Loucy (cell line): ENCODE results near the gene RPN2.
A peak's percentile ranks its signal among the peaks of the same experiment; 100 is the strongest.

Experiments used
- H2AFZ ChIP-seq: fragments of 200-600 bp; sonication (generic); 2 replicates; pipeline ENCODE4 v1.6.0; 2016; ENCODE audit warnings: antibody characterized with exemption, mild to moderate bottlenecking, low read length, moderate library complexity
- H3F3A ChIP-seq: fragments of 200-600 bp; 2 replicates; pipeline ENCODE4 v1.6.0; 2016; ENCODE audit warnings: antibody characterized with exemption, low read depth, mild to moderate bottlenecking
- H3K27me3 ChIP-seq: fragments of 200-600 bp; sonication (generic); 2 replicates; pipeline ENCODE4 v1.6.1; 2014; ENCODE audit warnings: low read length, mild to moderate bottlenecking; ENCODE audit not compliant: insufficient read depth, poor library complexity, severe bottlenecking
- H3K36me3 ChIP-seq: fragments of 200-600 bp; sonication (generic); 2 replicates; pipeline ENCODE4 v1.6.1; 2016; ENCODE audit warnings: low read length; ENCODE audit not compliant: insufficient read depth
- H3K4me1 ChIP-seq: fragments of 200-600 bp; sonication (generic); 2 replicates; pipeline ENCODE4 v1.5.1; 2014; ENCODE audit warnings: low read length, mild to moderate bottlenecking; ENCODE audit not compliant: insufficient read depth, poor library complexity, severe bottlenecking
- H3K4me2 ChIP-seq: fragments of 200-600 bp; sonication (generic); 2 replicates; pipeline ENCODE4 v1.6.0; 2014; ENCODE audit warnings: antibody characterized with exemption, low read length, low read depth, mild to moderate bottlenecking; ENCODE audit not compliant: poor library complexity, severe bottlenecking
- H3K4me3 ChIP-seq: fragments of 200-600 bp; sonication (generic); 2 replicates; pipeline ENCODE4 v1.5.1; 2014; ENCODE audit warnings: low read length, mild to moderate bottlenecking, mixed read lengths; ENCODE audit not compliant: poor library complexity, severe bottlenecking
- H3K79me2 ChIP-seq: fragments of 200-600 bp; sonication (generic); 2 replicates; pipeline ENCODE4 v1.6.1; 2014; ENCODE audit warnings: low read length; ENCODE audit not compliant: insufficient read depth
- H3K9ac ChIP-seq: fragments of 200-600 bp; sonication (generic); 2 replicates; pipeline ENCODE4 v1.6.0; 2014; ENCODE audit warnings: mild to moderate bottlenecking, low read depth, low read length, moderate library complexity; ENCODE audit not compliant: poor library complexity, severe bottlenecking
- H3K9me2 ChIP-seq: fragments of 200-600 bp; sonication (generic); replicated peaks from 2 replicates; pipeline ENCODE4 v1.6.1; 2016; ENCODE audit warnings: low read depth, low read length, mixed read lengths
- H3K9me3 ChIP-seq: fragments of 200-600 bp; sonication (generic); 2 replicates; pipeline ENCODE4 v1.6.1; 2014; ENCODE audit warnings: mild to moderate bottlenecking, antibody characterized with exemption, low read length, low read depth; ENCODE audit not compliant: insufficient read depth
- H4K20me1 ChIP-seq: fragments of 200-600 bp; sonication (generic); 2 replicates; pipeline ENCODE4 v1.6.0; 2014; ENCODE audit warnings: antibody characterized with exemption, low read length, mild to moderate bottlenecking; ENCODE audit not compliant: insufficient read depth, poor library complexity, severe bottlenecking
- CTCF ChIP-seq: fragments of 200-600 bp; sonication (generic); conservative IDR thresholded peaks from 2 replicates; pipeline ENCODE4 v1.5.1; 2014; ENCODE audit warnings: mild to moderate bottlenecking, antibody characterized with exemption, low read length
- EZH2phosphoT487 ChIP-seq: fragments of 200-600 bp; IDR thresholded peaks from 2 replicates; pipeline ENCODE4 v1.6.1; 2018; ENCODE audit warnings: antibody characterized with exemption, mild to moderate bottlenecking, moderate library complexity, borderline replicate concordance

RPN2 gene

GRCh38 chr20:37188787-37189186, 9.7 kb downstream of the RPN2 start:
- peaks cover 65% of the 10 kb centered on the region for H4K20me1 ChIP-seq

DNA sequence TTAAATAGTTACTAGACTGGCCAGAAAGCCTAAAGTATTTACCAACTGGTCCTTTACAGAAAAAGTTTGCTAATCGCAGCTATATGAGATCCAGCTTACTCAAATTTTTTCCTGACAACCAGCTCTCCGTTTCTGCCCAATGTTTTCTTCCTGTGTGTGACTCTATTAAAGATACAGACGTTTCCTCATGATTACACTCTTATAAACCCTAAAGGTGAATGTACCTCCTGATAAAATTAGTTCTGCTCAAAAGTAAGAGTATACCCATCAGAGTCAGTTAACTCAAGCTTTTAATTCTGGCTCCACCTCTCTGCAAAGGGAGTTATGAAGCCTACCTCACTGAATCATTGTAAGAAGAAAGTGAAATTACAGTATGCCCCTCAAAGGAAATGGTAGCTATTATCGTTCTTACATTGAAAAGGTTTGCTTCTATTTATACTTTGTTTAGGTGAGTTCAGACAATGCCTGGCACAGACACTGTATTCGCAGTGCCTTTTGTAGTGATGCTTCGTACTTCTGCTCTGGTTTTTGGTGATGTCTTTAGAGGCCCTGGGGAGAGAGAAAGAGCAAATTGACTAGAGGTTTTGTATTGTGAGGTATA, 10.4 kb downstream of the RPN2 start:
- H3K4me3 ChIP-seq, result peak overlapping the region; percentile 19
- peaks cover 44% of the 10 kb centered on the region for H3K4me1 ChIP-seq
- no peaks in the 10 kb centered on the region for H3K9me2 ChIP-seq
- H3K36me3 ChIP-seq, result peaks cover 64% of the 10 kb centered on the region
- H4K20me1 ChIP-seq, result peaks cover 62% of the 10 kb centered on the region
- H3K9me3 ChIP-seq, result no peaks in the 10 kb centered on the region
- H3K9ac ChIP-seq, result peak overlapping the region; percentile 41
- H3K79me2 ChIP-seq, result peaks cover 89% of the 10 kb centered on the region
- peak overlapping the region; percentile 36 for H3K4me2 ChIP-seq
- TF ChIP-seq EZH2phosphoT487, result no peak
- TF ChIP-seq CTCF, result no peak
- peaks cover 5% of the 10 kb centered on the region; the same call in 1 of the 2 replicates for H3F3A ChIP-seq
- H3K27me3 ChIP-seq, result no peaks in the 10 kb centered on the region
- H2AFZ ChIP-seq, result no peak overlapping the region

More at GRCh38 chr20:37188787-37189186, 9.7 kb downstream of the RPN2 start:
- Histone ChIP-seq H2AFZ (no peak overlapping the region), H3K4me2 (peak overlapping the region; percentile 36), H3K9me2 (no peaks in the 10 kb centered on the region), H3K4me3 (no peak overlapping the region), H3F3A (0 out of 2 replicates have a peak, but pooled peaks cover under 1% of the 10 kb centered on the region), H3K4me1 (peaks cover 38% of the 10 kb centered on the region), H3K79me2 (peaks cover 94% of the 10 kb centered on the region), H3K9ac (no peak overlapping the region), H3K9me3 (no peaks in the 10 kb centered on the region), H3K27me3 (no peaks in the 10 kb centered on the region), H3K36me3 (peaks cover 70% of the 10 kb centered on the region)
- TF ChIP-seq CTCF (no peak), EZH2phosphoT487 (no peak)

DNA sequence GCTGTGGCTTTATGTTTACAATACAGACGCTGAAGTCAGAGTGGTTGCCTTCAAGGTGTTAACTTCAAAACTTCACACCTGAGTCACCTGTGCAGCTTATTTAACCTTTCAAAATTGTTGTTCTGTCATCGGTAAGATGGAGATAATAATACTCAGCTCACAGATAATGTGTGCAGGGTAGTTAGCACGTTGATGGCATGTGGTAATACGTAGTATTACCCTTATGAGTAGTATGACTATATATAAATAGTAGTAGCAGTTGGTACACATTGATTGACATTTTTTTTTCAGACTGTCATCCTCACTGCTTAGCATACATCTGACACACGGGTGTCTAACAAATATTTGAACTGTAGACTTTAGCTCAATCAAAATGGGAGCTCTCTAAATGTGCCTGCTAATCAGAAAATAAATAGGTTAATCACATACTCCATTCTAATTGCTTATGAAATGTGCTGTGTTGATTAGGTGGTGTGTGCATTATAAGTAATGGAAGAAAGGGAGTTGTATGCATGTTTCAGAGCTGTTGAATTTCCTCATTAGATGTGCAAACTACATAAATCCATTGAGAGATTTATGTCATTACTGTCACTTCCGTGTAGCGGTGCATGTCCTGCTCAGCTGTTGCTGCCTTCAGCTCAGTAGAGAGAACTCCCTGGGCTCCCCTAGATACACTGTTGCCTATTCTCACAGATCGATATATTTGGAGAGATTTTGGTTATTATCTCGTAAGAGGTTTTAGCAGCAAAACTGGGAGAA, 11.4 kb downstream of the RPN2 start:
- H3K36me3 ChIP-seq, result peaks cover 55% of the 10 kb centered on the region
- H3F3A ChIP-seq, result peaks cover 6% of the 10 kb centered on the region; the same call in 1 of the 2 replicates
- no peak for TF ChIP-seq EZH2phosphoT487
- TF ChIP-seq CTCF, result no peak
- no peaks in the 10 kb centered on the region for H3K9me3 ChIP-seq
- H4K20me1 ChIP-seq, result peaks cover 69% of the 10 kb centered on the region
- H3K4me2 ChIP-seq, result peak overlapping the region; percentile 36
- no peak overlapping the region for H2AFZ ChIP-seq
- peaks cover 87% of the 10 kb centered on the region for H3K79me2 ChIP-seq
- peak overlapping the region; percentile 41 for H3K9ac ChIP-seq
- no peaks in the 10 kb centered on the region for H3K9me2 ChIP-seq
- H3K4me1 ChIP-seq, result peaks cover 52% of the 10 kb centered on the region
- no peaks in the 10 kb centered on the region for H3K27me3 ChIP-seq
- peak overlapping the region; percentile 19 for H3K4me3 ChIP-seq
